ENCODE measurements around the gene PAX7. TPM values are rescaled to one million over a fixed set of nuclear protein-coding genes. Genes with fewer than 3 reads are reported as not detected.

The PAX7 gene
- total and polyA plus RNA-seq, 2 donors (not counting 3 experiments of a cell fraction or from before 2014, with no cell fraction given) = not detected

- Histone ChIP-seq H3K27me3 (ENCODE audit: control insufficient read depth in 2 of 2, insufficient read depth in 2 of 2, low read length in 2 of 2) (no peaks in the 10 kb centered on the region), H4K20me1 (replicated peaks; ENCODE audit: control insufficient read depth, extremely low read depth, insufficient read depth, low read length) (no peaks in the 10 kb centered on the region), H3K27ac (ENCODE audit: insufficient read depth, low read depth, low read length) (no peak overlapping the region), H3K9ac (replicated peaks; ENCODE audit: extremely low read depth, insufficient read depth, low read length) (no peak overlapping the region), H3K4me3 (replicated peaks in 1 of 3; ENCODE audit: insufficient read depth in 1 of 3, low read depth in 1 of 3, low read length in 3 of 3) (no peak overlapping the region), H3K79me2 (ENCODE audit: control insufficient read depth, insufficient read depth, low read length) (no peaks in the 10 kb centered on the region), H3K4me2 (ENCODE audit: insufficient read depth, low read length) (no peak overlapping the region), H3K9me1 (replicated peaks; ENCODE audit: control insufficient read depth, extremely low read depth, insufficient read depth, low read length) (no peaks in the 10 kb centered on the region), H3K9me3 (replicated peaks; ENCODE audit: control insufficient read depth, insufficient read depth, low read length) (no peaks in the 10 kb centered on the region), H2AFZ (ENCODE audit: low read depth, low read length) (no peak overlapping the region), H3K4me1 (ENCODE audit: control insufficient read depth, extremely low read depth, insufficient read depth, low read length) (no peaks in the 10 kb centered on the region), H3K36me3 (ENCODE audit: control insufficient read depth in 2 of 2, extremely low read depth in 1 of 2, insufficient read depth in 2 of 2, low read length in 2 of 2) (no peaks in the 10 kb centered on the region)
- FAIRE-seq (no peak), DNase-seq (ENCODE audit: low read depth, low spot score) (no peak)
- TF ChIP-seq POLR2A (IDR thresholded peaks at IDR 0.05; ENCODE audit: low read depth, low read length) (no peak), MYC (IDR thresholded peaks at IDR 0.05; ENCODE audit: low read depth, low read length) (no peak), JUN (IDR thresholded peaks at IDR 0.05; ENCODE audit: borderline replicate concordance, insufficient read depth, insufficient read length, low read depth) (no peak), POLR2AphosphoS5 (IDR thresholded peaks at IDR 0.05; ENCODE audit: insufficient read depth, low read depth, low read length) (no peak)
- dilution Hi-C loops (cut with MboI; ENCODE audit: extremely low pct_ligation_motif_present, low sequenced_read_pairs) (no loop called here), intact Hi-C loops (cut with micrococcal nuclease) (no loop called here)
- POLR2A ChIA-PET = no interaction called here
- CTCF ChIA-PET = no interaction called here
- no TSS peak for BruUV-seq (replicated peaks)
Observed at GRCh38 chr1:18775341-18775740, 144.7 kb downstream of the PAX7 start.

GRCh38 chr1:18776777-18777176 lies 146.1 kb downstream of the PAX7 start:
- H3K9ac ChIP-seq (replicated peaks; ENCODE audit: extremely low read depth, insufficient read depth, low read length) = no peak overlapping the region
- POLR2A ChIA-PET = no interaction called here
- H3K4me2 ChIP-seq (ENCODE audit: insufficient read depth, low read length) = no peak overlapping the region
- no peaks in the 10 kb centered on the region for H3K4me1 ChIP-seq (ENCODE audit: control insufficient read depth, extremely low read depth, insufficient read depth, low read length)
- no peak for FAIRE-seq
- no peaks in the 10 kb centered on the region for H3K27me3 ChIP-seq (ENCODE audit: control insufficient read depth in 2 of 2, insufficient read depth in 2 of 2, low read length in 2 of 2)
- intact Hi-C loops (cut with micrococcal nuclease) = no loop called here
- dilution Hi-C loops (cut with MboI; ENCODE audit: extremely low pct_ligation_motif_present, low sequenced_read_pairs) = no loop called here
- no peaks in the 10 kb centered on the region for H3K9me3 ChIP-seq (replicated peaks; ENCODE audit: control insufficient read depth, insufficient read depth, low read length)
- TF ChIP-seq POLR2A (IDR thresholded peaks at IDR 0.05; ENCODE audit: low read depth, low read length) = no peak
- TF ChIP-seq FOS (IDR thresholded peaks at IDR 0.05; ENCODE audit: borderline replicate concordance, insufficient read depth, low read length) = no peak
- BruUV-seq (replicated peaks) = no TSS peak
- CTCF ChIA-PET = no interaction called here
- H3K27ac ChIP-seq (ENCODE audit: insufficient read depth, low read depth, low read length) = no peak overlapping the region
- H3K4me3 ChIP-seq (replicated peaks in 1 of 3; ENCODE audit: insufficient read depth in 1 of 3, low read depth in 1 of 3, low read length in 3 of 3) = no peak overlapping the region
- H2AFZ ChIP-seq (ENCODE audit: low read depth, low read length) = no peak overlapping the region
- no peaks in the 10 kb centered on the region for H3K36me3 ChIP-seq (ENCODE audit: control insufficient read depth in 2 of 2, extremely low read depth in 1 of 2, insufficient read depth in 2 of 2, low read length in 2 of 2)
- H4K20me1 ChIP-seq (replicated peaks; ENCODE audit: control insufficient read depth, extremely low read depth, insufficient read depth, low read length) = no peaks in the 10 kb centered on the region
- H3K79me2 ChIP-seq (ENCODE audit: control insufficient read depth, insufficient read depth, low read length) = no peaks in the 10 kb centered on the region
- no peaks in the 10 kb centered on the region for H3K9me1 ChIP-seq (replicated peaks; ENCODE audit: control insufficient read depth, extremely low read depth, insufficient read depth, low read length)
- DNase-seq (ENCODE audit: low read depth, low spot score) = no peak
